Islet of Langerhans (tissue), 1 donor: ENCODE results near the gene COL28A1.
"Not testable (repeated sequence)": the region's sequence is repeated elsewhere in the genome, so short reads cannot be mapped to it uniquely, and the experiment has no call there.

Experiments used
- FAIRE-seq: peaks from one replicate; lab custom pipeline; 2011; peaks lifted over from hg19 to GRCh38; lab: Jason Lieb, UNC

COL28A1 gene

DNA sequence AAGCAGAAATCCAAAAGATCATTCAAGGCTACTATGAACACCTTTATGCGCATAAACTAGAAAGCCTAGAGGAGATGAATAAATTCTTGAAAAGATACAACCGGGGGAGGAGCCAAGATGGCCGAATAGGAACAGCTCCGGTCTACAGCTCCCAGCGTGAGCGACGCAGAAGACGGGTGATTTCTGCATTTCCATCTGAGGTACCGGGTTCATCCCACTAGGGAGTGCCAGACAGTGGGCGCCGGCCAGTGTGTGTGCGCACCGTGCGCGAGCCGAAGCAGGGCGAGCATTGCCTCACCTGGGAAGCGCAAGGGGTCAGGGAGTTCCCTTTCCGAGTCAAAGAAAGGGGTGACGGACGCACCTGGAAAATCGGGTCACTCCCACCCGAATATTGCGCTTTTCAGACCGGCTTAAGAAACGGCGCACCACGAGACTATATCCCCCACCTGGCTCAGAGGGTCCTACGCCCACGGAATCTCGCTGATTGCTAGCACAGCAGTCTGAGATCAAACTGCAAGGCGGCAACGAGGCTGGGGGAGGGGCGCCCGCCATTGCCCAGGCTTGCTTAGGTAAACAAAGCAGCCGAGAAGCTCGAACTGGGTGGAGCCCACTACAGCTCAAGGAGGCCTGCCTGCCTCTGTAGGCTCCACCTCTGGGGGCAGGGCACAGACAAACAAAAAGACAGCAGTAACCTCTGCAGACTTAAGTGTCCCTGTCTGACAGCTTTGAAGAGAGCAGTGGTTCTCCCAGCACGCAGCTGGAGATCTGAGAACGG, 70.5 kb downstream of the COL28A1 start:
- not testable (repeated sequence) for FAIRE-seq

DNA sequence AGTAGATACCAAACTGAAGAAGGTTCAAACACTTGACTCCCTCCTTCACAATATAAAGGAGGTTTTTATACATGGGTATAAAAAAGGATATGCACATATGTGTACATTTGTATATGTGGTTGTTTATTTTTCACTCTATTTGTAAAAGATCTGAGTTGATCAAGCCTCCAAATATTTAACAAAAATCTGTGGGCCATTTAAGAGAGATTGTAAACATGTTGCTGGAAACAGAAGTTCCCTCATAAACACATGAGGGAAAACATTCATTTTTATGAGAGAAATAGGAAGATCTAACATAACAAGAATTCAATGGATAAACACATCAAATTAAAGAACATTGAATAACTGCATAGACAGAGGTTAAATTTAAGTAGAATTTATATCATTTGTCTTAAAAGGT, 81.7 kb downstream of the COL28A1 start:
- no peak for FAIRE-seq

DNA sequence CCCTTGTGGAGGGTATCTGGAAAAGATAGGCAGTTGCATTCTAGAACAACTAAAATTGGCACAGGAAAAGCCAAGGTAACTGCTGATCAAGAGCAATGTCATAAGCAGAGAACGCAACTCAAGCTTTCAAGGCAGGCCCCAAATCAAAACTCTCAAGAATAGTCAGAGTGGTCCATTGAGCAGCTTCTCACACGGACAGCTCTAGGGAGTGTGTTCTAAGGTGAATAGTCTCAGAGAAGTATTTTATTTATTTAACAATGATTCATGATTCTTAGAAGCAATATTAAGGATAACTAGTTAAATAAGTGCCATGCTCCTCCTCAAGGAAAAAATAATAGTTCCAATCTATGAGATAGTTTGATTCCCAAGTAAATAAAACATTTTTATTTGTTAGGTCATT, 83.0 kb downstream of the COL28A1 start:
- no peak for FAIRE-seq

DNA sequence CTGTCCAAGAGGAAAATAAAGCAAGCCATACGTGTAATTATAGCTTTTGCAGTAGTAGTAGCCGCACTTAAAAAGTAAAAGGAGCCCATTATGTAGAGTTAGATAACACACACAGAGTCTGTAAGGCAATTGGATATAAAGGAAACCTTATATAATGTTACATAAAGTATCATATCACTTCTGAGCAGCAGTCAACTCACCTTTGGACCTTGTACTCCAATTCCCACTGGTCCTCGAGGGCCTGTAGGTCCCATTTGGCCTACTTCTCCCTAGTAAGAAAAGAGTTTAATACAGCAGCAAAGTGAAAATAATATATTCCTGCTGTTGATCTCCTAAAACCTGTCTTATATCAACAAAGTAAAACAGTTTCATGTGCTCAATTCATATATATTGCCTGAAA, 83.6 kb downstream of the COL28A1 start:
- no peak for FAIRE-seq

DNA sequence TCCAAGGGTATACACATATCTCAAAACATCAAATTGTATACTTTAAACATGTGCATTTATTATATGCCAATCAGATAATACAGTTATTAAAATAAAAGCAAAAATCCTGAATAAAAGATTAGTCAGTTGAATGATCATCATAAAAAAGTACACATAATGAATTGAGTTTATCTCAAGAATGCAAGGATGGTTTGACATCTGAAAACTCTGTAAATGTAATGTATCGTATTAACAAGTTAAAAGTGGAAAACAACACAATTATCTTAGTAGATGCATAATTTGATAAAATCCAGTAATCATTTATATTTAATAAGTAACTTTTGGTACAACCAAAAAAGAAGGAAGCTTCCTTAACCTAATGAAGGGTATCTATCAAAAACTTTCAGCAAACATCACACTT, 86.6 kb downstream of the COL28A1 start:
- FAIRE-seq, result peak; percentile 36

DNA sequence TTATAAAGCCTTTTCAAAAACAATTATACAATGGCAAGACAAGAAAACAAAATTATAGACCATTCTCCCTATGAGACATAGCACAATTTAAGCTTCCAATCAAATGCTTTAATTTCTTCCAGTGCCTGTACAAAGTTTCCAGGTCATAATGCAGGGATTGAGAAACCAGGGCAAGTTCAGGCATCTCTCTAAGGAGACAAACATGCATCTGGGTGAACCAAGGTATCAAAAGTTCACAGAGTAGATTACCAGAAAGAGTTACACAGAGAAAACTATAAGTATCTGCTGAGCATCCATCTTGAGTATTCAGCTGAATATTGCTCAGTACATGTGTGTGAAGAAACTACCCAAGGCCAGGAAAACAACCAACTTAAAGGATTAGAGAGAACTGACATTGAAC, 89.1 kb downstream of the COL28A1 start:
- no peak for FAIRE-seq

DNA sequence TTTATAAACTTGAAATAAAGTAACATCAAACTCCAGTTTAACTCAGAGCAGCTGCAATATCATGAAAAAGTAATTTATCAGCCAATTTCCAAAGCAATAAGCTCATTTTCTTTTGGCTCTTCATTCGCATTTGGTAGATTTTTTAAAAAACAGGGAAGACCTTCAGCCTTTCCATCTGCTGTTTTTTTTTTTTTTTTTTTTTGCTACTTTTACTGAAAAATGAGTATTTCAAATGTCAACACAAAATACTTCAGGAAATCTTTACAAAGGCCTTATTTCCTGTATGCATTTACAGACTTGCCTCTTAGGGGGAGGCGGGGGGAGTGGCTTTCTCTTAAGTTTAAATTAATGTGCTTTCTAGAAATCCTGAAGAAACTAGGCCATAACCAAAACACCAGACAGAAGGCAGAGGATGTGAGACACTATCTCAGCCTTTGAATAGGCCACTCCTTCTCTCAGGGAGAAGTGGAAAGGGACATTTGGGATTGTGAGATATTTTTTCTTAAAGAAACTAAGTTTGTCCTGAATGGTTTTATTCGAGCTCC, 91.8 kb downstream of the COL28A1 start:
- no peak for FAIRE-seq

DNA sequence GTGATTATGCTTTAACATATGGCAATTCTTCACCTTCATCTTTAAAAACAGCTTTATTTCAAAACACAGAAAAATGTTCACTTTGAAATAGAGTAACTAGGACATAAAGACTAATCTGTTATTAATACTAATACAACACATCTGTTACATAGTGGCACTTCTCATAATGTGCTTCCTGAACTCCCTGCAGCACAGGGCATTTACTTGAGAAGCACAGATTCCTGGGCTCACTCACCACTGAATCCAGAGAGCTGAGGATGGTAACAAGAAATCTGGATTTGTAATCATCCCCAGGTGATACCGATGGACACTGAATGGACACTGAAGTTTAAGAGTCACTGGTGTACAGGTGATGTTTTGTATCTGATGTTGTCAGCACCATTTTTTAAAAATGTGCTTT, 96.1 kb downstream of the COL28A1 start:
- no peak for FAIRE-seq

DNA sequence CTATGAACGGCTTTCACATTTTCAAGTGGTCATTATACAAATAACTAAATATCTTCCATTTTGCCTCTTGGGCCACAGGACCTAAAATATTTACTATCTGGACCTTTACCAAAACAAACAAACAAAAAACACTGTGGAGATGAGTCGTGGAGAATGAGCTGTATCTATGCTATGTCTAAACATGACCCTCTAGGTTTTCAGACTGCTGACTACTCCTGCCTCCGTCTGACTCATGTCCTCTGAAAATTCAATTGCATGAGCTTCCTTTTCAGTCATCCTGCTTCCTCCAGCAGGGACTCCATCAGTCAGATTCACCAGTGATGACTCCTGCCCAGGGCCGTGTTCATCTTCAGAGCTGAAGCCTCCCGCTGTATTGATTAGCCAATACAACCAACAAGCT, 96.8 kb downstream of the COL28A1 start:
- FAIRE-seq, result peak; percentile 61

DNA sequence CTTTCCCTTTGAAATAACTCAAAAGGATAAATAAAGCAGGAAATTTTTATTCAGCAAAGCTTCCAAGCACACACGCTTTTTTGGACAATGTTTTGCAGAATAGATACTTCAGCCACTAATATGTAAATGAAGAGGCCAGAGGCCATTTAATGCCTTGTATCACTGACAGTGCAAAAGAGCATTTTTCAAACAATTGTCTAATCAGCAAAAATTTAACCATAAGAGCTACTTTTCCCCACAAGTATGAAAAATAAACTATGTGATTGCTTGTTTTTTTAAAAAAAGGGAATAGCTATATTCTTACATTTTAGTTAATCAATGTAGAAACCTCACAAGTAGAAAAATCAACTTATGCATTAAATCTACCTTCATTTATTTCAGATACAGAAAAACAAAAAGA, 99.7 kb downstream of the COL28A1 start:
- no peak for FAIRE-seq

DNA sequence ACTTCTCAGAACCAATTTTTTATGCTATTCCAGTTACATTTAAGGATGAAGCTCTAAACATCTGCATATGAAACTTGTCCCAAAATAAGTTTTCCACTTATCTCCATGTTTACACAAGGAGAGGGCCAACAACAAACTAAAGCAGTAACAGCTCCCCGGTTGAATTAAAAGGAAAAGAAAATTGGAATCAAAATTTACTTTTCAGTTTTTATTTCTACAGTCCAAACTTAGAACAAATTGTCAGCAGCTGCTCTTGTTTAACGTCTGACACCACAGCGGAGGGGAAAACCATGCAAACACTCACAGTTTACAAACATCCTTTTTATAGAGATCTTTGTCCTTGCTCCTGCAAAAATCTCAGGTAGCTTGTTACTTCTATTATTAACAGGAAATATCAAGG, 101.3 kb downstream of the COL28A1 start:
- FAIRE-seq, result no peak

DNA sequence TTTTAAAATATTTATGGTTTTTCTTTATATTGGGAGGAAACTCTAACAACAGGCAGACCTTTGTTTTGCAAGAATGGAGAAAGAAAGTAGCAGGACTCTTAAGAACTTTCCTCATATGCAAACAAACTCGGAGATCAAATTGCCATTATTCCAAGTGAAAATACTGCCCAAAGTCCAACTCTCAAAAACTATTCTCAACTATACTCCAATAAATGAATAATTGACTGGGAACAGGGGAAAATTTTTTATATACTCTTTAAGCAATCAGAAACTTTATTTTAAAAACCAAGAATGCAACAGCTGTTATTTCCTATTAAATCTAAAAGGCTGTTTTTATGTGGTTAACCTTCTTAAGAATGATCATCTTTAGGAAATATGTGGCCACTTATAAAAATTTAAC, 101.9 kb downstream of the COL28A1 start:
- no peak for FAIRE-seq

DNA sequence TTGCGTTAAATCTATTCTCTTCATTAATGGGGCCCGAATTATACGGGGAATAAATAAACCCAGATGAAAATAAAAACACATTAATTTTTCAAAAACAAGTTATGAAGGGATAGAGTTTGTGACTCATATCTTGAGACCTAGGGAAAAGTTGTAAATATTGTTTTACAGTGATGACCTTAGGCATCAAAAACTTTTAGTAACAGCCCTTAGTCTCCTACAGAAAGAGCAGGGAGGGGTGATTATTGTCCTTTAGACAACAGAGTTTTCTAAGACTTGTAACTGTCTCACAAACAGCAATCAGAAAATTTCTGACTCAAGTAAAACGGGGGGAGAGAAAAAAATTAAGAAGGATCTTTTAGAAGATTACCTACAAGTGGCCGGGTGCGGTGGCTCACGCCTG, 102.7 kb downstream of the COL28A1 start:
- FAIRE-seq, result no peak

DNA sequence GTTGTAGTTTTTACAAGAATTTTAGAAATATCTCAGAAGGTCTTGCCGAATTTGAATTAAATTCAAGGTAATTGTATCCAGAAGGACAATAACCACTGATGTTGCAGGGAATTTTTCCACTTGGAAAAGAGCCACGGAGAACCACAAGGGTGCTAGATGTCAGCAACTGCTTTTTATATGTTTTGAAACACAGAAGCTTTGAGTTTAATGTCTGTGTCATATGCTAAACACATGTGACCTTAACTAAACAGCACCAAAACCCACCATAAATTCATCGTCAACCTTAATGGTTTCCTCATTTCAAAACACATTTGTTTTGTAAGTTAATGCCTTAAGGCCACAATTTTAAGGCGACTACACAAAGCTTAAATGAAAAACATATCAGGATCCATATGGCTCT, 106.9 kb downstream of the COL28A1 start:
- FAIRE-seq, result no peak

DNA sequence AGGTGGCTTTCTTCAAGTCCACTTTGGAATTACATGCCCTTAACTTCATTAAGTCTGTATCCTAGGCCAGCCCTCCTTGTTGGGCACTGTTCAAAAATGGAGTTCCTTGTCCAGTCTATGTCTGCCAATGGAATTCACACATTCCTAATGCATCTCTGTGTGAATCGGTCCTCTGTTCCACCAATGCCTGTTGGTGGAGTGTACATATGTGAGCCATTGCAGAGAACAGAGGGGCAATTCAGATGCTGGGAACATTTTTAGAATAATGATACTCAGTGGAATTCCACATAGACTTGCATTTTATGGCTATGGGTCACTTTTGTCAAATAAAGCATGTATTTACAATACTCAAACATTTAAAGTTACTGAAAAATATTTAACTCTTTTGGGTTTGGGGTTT, 108.3 kb downstream of the COL28A1 start:
- FAIRE-seq, result no peak

DNA sequence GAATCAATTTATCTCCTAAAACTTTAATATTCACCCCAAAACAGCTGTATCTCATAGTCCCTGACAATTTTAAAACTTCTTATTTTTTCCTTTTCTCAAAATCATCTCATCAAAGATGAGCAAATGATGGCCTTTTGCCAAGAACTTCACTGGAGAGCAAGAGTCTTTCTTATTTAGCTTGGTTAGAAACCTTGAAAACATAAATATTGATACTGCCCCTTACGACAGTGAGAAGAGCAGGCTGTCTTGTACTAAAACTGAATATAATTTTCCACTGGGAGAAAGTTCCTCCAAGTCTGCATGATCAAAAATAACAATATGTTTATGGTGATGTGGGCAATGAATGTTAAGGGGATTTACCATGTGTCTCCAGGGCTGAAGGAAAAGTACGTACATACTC, 109.0 kb downstream of the COL28A1 start:
- FAIRE-seq, result no peak

DNA sequence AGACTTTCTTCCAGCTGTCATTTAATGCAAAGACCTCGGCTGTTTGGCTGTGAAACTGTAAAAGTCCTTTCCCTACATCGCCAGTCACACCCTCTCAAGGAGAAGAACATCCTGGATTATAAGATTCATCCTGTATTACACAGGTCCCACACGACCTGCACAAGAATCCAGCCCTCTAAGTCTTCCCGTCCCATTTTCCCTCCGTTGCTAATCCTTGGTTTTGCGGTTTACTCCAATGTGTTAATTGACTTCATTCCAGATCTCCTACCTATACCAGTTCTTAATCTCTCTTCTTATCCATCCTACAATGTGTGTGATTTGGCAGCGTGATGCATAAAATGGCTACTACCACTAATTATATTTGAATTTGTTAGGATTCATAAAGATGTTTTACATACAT, 110.4 kb downstream of the COL28A1 start:
- no peak for FAIRE-seq

DNA sequence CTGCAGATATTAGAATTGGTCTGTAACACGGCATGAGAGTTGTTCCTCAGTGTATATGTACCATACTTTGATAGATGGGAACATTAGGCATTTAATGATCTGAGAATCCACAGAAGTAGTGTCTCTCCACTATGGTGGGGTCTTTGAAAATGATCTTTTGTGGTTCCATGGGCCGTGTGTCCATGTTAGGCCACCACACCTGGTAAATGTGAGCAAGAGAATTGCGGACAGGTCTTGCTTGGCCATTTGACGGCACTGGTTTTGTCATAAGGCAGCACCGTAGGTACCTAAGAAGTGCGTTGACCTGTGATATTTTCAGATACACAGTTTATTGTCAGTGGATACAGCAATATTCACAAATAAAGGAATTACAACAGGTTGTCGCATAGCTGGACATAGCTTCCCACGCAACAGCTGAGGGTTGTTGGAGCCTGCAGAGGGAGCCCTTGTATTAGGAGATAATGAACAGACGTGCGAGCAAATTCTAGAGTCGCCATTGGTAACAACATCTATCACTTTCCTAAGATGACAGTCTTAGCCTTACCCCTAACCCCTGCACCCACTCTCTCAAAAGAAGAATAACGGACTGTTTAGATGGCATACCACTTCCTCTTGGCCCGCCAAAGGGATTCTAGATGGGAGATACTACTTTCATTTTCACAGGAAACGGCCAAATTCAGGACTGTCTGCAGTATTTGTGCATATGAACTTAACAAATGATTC, 111.4 kb downstream of the COL28A1 start:
- peak; percentile 97 for FAIRE-seq

DNA sequence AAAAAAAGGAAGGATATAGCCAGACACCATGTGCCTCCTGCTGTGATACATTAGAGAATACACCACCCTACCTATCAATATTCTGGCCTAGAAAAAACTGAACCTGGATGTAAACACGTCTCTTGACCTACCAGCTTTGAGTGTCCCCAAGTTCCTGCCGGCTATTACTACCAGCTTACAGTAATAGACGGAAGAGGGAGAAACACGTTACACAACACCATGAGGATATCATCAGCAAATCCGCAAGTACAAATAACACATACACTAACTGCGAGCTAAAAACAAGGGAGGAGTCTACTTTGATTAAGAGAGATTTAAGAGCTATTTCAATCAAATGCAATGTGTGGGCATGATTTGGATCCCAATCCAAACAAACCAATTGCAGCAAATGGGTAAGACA, 113.0 kb downstream of the COL28A1 start:
- no peak for FAIRE-seq

DNA sequence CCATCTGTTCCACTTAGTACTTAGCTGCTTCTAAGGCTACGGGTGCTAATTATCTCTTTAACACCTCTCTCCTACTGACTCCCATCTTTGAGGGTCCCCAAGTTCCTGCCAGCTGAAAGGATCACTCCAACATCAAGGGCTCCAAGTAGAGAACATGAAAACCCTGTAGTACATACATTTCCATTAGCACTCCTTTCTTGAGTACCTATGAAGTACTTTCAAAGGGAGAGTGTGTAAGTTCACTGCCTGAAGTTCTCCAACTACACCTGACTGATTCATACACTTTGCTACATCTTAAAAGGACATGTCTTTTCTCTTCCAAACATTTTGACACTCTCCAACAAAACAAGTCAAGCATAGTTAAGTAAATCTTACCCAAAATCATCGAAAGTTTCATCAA, 113.8 kb downstream of the COL28A1 start:
- no peak for FAIRE-seq

DNA sequence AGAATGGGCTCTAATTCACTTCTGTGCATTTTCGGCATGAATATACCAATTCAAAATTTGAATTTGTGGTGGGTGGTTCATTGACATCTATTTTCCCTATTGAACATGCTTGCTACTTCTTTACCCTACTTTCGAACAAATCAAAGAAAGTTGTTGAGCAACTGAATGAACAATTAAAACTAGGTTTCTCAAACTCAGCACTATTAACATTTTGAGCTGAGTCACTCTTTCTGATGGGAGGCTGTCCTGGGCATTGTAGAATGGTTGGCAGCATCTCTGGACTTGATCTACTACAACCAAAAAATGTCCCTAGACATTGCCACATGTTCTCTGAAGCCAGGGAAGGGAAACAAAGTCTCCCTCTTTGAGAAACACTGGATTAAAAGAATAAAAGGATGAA, 116.7 kb downstream of the COL28A1 start:
- no peak for FAIRE-seq

DNA sequence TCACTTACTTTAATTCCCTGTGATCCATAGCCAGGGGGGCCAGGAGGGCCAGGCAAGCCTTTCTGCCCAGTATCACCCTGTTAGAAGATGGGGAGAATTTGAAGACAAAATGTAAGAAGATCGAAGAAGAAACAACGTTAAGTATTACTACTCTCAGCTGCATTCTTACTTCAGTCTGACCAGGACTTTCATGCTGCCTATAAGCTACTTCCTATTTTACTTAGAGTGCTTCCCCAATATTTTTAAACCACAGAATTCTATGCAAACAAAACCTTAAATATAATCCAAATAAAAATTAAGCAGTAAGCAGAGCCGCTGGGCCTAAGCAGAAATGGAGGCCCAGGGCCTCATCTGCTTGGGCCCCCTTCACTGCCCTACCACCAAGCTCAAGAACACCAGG, 117.8 kb downstream of the COL28A1 start:
- FAIRE-seq, result no peak

DNA sequence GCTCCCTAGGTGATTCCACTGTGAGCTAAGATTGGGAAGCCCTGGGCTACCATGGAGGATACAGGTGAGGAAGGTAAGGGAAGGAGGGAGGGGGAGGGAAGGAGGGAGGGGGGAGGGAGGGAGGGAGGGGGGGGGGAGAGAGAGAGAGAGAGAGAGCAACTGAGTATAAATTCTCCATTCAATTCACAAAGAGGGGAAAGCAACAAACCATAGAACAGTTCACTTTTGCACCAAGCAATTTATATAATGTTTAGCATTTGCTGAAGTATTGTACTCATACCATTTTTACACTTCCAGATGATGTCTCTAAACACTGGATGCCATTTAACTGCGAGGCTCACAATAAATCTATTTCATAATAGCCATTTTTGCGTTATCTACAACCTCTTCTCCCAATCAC, 118.3 kb downstream of the COL28A1 start:
- no peak for FAIRE-seq
